T-helper 1 cell treated with Interleukin-12 subunit alpha and Interleukin-12 subunit beta and Interleukin-4 antibody, amounts not matched to agents 30 μg/mL and 1 μg/mL, for 36 hours (primary cell): ENCODE measurements around the gene PURB.
"Not testable (repeated sequence)": the region's sequence is repeated elsewhere in the genome, so short reads cannot be mapped to it uniquely, and the experiment has no call there.

ENCODE experiments used
- H3K27ac Mint-ChIP-seq: one replicate; pipeline ENCODE4 v1.8.0; 2021; ENCODE audit warnings: mild to moderate bottlenecking, mixed read lengths
- H3K27me3 Mint-ChIP-seq: one replicate; pipeline ENCODE4 v1.8.0; 2021; ENCODE audit warnings: low read depth, mixed read lengths
- H3K36me3 Mint-ChIP-seq: one replicate; pipeline ENCODE4 v1.8.0; 2021; ENCODE audit warnings: low read depth, mixed read lengths
- H3K4me1 Mint-ChIP-seq: one replicate; pipeline ENCODE4 v1.8.0; 2021; ENCODE audit warnings: low read depth, mixed read lengths
- H3K4me3 Mint-ChIP-seq: one replicate; pipeline ENCODE4 v1.8.0; 2021; ENCODE audit warnings: mild to moderate bottlenecking, moderate library complexity, mixed read lengths
- H3K9me3 Mint-ChIP-seq: one replicate; pipeline ENCODE4 v1.8.0; 2021; ENCODE audit warnings: mixed read lengths

PURB gene

DNA sequence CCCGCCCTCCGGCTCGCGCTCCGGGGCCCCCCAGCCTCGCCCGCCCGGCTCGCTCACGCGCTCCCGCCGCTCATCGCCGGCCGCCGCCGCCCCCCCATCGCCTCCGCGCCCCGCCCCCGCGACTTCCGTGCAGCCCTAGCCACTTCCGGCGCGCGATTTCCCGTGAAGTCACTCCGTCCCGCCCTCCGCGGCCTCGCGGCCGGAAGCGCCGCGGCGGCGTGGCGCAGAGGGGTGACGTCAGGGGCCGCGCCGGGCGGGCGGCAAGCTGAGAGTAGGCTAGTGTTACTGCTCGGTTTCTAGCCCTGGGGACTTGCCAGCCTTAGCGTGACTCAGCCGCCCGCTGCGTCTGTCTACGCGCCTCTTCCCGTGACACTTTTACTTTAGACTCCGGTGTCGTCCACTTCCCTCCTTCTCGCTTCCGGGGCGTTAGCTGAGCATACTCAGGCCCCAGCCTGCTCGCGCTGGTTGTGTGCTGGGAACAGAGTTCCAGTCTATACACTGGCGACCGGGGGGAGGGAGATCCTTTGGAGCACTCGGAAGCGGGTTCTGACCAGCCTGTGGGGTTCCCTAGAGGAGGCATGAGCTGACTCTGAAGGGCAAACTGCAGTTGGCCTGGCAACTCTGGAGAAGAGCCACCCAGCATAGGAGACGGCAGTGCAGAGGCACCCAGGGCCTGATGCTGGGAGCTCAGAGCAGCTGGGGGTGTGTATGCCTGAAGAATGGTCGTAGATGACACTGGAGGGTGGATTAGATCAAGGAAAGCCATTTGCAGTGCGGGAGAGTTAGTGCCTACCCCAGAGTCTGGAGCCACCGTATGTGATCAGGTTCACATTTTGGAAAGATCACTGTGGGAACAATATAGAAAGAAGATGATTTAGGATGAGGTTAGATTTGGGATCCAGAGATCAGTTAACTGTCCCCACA is at the start of gene PURB:
Gene PURB, minus strand, starts transcription at position 137 of the 924 bp plus-strand sequence. CDS start 182 bp downstream, outside the sequence.
- H3K4me1 Mint-ChIP-seq = peaks cover 45% of the 10 kb centered on the region
- peak within 1 kb of the TSS; percentile 91 for H3K4me3 Mint-ChIP-seq
- H3K9me3 Mint-ChIP-seq = no peaks in the 10 kb centered on the region
- peak within 1 kb of the TSS; percentile 96 for H3K27ac Mint-ChIP-seq
- H3K27me3 Mint-ChIP-seq = no peaks in the 10 kb centered on the region
- H3K36me3 Mint-ChIP-seq = peaks cover 30% of the 10 kb centered on the region

DNA sequence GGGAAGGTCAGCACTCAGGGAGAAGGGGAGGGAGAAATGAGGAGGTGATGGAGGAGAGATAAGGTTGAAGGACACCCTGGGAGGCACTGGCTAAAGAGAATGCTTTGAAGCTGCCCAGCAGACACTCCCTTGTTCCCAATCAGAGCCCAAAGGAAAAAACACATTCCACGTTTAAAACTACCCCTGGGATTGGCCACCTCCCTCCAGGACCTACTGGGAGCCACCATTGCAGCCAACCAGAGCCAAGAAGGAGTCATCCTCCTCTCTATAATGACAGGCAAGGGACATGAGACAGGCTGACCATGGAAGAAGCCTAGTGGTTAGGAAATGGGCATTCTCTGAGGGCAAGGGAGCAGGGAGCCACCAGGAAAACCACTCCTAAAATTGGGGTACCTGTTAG is 49.7 kb upstream of the PURB start:
- H3K9me3 Mint-ChIP-seq = no peaks in the 10 kb centered on the region

DNA sequence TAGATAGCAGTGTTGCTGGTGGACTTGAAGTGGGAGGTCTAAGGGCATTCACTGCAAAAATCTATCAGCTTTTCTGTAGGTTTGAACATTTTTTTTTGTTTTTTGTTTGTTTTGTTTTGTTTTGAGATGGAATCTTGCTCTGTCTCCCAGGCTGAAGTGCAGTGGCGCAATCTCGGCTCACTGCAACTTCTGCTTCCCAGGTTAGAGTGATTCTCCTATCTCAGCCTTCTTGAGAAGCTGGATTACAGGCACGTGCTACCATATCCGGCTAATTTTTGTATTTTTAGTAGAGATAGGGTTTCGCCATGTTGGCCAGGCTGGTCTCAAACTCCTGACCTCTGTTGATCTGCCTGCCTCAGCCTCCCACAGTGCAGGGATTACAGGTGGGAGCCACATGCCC is 49.2 kb upstream of the PURB start:
- not testable (repeated sequence) for H3K27ac Mint-ChIP-seq

More for the DNA sequence above, 49.7 kb upstream of the PURB start:
- peaks cover 36% of the 10 kb centered on the region for H3K27me3 Mint-ChIP-seq
- H3K36me3 Mint-ChIP-seq = no peaks in the 10 kb centered on the region
- H3K4me1 Mint-ChIP-seq = peaks cover 2% of the 10 kb centered on the region
- no peak overlapping the region for H3K4me3 Mint-ChIP-seq
- no peak overlapping the region for H3K27ac Mint-ChIP-seq

DNA sequence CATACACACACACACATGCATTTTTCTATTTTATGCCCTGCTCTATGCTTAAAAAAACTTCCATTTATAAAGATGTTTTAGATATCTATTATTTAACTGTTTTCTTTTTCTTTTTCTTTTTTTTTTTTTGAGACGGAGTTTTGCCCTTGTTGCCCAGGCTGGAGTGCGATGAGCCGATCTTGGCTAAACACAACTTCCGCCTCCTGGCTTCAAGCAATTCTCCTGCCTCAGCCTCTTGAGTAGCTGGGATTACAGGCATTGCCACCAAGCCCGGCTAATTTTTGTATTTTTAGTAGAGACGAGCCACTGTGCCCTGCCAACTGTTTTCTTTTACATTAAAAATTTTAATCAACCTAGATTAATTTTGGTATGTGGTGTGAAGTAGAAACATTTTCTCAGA is 45.6 kb upstream of the PURB start:
- Mint-ChIP-seq H3K4me1 (no peaks in the 10 kb centered on the region), H3K4me3 (no peak overlapping the region), H3K27me3 (peaks cover 37% of the 10 kb centered on the region)

More for the DNA sequence above, 49.2 kb upstream of the PURB start:
- H3K4me1 Mint-ChIP-seq, H3K4me3 Mint-ChIP-seq, H3K36me3 Mint-ChIP-seq, H3K9me3 Mint-ChIP-seq: not testable (repeated sequence)
- H3K27me3 Mint-ChIP-seq = peaks cover 41% of the 10 kb centered on the region

DNA sequence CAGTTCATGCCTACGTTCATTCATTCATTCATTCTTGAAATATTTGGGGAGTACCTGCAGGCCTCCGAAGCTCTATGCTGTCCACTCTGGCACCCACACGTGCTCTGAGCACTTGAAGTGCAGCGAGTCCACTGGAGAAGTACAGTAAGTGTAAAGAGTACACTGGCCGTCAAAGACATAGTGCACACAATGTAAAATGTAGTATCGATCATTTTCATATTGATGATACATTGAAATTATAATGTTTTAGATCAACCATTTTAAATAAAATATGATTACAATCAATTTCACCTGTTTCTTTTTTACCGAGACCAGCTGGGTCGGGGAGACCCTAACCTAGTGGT is 37.0 kb upstream of the PURB start:
- Mint-ChIP-seq H3K27me3 (peaks cover 3% of the 10 kb centered on the region), H3K27ac (no peak overlapping the region), H3K36me3 (no peaks in the 10 kb centered on the region), H3K4me3 (no peak overlapping the region), H3K4me1 (peaks cover 8% of the 10 kb centered on the region), H3K9me3 (no peaks in the 10 kb centered on the region)

More for the DNA sequence above, 45.6 kb upstream of the PURB start:
- H3K36me3 Mint-ChIP-seq = no peaks in the 10 kb centered on the region
- H3K27ac Mint-ChIP-seq = no peak overlapping the region
- no peaks in the 10 kb centered on the region for H3K9me3 Mint-ChIP-seq

DNA sequence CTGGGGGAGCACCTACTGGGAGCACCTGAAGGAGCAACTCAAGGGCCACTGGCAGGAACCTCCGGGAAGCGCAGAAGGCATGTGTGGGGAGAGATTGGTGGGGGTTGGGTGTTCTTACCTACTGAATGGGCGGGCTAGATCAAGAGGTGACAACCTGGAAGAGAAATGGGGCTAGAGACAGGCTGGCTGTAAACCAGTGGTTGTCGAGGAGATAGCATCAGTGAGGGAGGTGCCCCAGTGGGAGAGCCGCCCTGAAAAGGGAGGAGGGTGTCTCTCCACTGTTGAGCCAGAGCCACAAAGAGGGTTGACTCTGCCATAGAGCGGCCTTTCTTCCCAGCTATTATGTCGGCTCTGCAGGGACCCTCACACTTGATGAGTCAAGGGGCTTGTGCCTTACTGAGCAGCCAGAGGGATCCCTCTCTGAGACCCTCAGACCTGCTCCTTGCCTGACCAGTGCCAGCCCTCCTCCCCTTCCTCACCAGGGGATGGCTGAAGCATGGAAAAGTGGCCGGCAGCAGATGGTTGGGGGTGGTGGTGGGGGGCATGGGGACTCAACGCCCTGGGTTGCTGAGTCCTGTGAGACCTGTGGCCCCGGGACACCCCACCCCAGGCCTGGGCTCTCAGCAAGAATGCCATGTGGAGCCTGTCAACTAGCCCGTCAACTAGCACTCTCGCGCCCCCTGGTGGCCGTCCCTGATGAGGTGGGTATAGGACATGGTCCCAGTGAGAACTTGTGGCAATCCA is 36.4 kb upstream of the PURB start:
- H3K4me1 Mint-ChIP-seq = peaks cover 8% of the 10 kb centered on the region
- no peaks in the 10 kb centered on the region for H3K36me3 Mint-ChIP-seq
- no peak overlapping the region for H3K4me3 Mint-ChIP-seq
- peak overlapping the region; percentile 36 for H3K27ac Mint-ChIP-seq
- peaks cover 3% of the 10 kb centered on the region for H3K27me3 Mint-ChIP-seq
- no peaks in the 10 kb centered on the region for H3K9me3 Mint-ChIP-seq

DNA sequence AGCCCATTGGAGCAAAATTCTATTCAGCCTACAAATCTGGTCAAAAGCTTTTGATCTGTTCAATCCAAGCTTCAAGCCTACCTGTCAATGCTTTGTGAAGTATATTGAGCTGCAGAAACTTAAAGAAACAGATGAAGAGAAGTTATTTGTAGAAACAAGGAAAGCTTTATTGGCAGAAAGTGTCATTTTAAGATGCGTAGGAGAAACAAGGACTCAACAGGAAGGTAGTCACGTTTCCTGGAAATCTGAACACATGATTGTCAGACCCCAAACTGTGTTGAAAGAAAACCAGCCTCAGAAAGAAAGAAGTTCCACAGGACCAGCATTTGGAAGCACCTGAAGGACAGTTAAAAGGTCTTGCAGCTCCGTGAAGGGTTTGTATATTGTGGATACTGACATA is 34.8 kb upstream of the PURB start:
- H3K36me3 Mint-ChIP-seq = no peaks in the 10 kb centered on the region
- peaks cover 12% of the 10 kb centered on the region for H3K4me1 Mint-ChIP-seq
- no peak overlapping the region for H3K27ac Mint-ChIP-seq
- no peaks in the 10 kb centered on the region for H3K9me3 Mint-ChIP-seq
- no peaks in the 10 kb centered on the region for H3K27me3 Mint-ChIP-seq
- H3K4me3 Mint-ChIP-seq = no peak overlapping the region

DNA sequence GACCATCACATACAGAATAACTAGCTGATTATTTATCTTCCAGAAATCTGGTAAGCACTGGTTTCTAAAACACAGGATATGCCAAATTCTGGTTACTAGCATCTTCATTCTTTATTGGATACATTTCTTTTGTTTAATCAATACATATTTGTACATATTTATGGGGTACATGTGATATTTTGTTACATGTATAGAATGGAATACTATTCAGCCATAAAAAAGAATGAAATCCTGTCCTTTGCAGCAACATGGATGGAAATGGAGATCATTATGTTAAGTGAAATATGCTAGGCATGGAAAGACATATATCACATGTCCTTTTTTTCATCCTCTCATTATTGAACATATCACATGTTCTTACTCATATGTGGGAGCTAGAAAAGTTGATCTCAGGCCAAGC is 32.7 kb upstream of the PURB start:
- H3K9me3 Mint-ChIP-seq = no peaks in the 10 kb centered on the region

DNA sequence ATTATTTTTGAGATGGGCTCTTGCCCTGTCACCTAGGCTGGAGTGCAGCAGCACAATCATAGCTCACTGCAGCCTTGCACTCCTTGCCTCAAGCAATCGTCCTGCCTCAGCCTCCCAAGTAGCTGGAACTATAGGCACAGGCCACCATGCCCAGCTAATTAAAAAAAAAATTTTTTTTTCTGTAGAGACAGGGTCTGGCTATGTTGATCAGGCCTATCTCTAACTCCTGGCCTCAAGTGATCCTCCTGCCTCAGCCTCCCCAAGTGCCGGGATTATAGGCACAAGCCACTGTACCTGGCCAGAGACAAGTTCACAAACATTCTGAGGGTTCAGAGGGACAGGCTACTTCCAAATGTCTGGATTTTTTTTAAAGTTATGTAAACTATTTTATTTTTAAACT is 32.1 kb upstream of the PURB start:
- H3K36me3 Mint-ChIP-seq = peaks cover 2% of the 10 kb centered on the region
- no peaks in the 10 kb centered on the region for H3K27me3 Mint-ChIP-seq
- no peak overlapping the region for H3K27ac Mint-ChIP-seq
- no peaks in the 10 kb centered on the region for H3K9me3 Mint-ChIP-seq
- no peak overlapping the region for H3K4me3 Mint-ChIP-seq
- H3K4me1 Mint-ChIP-seq = peaks cover 16% of the 10 kb centered on the region

More for the DNA sequence above, 32.7 kb upstream of the PURB start:
- no peak overlapping the region for H3K4me3 Mint-ChIP-seq
- H3K27me3 Mint-ChIP-seq = no peaks in the 10 kb centered on the region
- peaks cover 2% of the 10 kb centered on the region for H3K36me3 Mint-ChIP-seq
- peaks cover 16% of the 10 kb centered on the region for H3K4me1 Mint-ChIP-seq
- no peak overlapping the region for H3K27ac Mint-ChIP-seq

DNA sequence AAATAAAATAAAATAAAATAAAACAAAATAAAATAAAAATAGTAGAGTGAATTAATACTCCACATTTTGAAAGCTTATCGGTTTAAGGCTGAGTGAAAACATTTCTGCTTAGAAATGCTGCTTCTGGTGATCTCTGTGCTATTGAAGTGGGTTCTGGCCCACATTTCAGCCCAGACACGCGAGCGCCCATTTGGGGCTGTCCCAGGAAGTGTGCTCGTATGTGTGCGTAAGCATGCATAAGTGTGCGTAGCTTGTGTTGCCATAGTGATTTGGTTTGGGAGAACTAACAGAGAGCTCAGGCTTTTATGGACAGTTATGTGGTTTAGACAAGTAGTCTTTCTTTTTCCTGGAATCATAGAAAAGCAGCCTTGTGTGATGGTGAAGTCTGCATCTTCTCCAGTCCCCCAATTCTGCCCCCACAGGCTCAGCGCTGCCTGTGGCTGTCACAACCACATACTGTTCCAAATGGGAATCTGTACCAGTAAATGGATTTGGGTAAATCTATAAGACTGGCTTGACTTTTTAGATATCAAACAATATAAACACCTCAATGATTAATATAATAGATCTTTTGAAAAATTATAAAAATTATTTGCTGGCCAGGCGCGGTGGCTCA is 29.8 kb upstream of the PURB start:
- Mint-ChIP-seq H3K27me3 (no peaks in the 10 kb centered on the region), H3K4me1 (peaks cover 10% of the 10 kb centered on the region), H3K36me3 (peaks cover 2% of the 10 kb centered on the region), H3K9me3 (no peaks in the 10 kb centered on the region), H3K4me3 (peak overlapping the region; percentile 69), H3K27ac (peak overlapping the region; percentile 88)

DNA sequence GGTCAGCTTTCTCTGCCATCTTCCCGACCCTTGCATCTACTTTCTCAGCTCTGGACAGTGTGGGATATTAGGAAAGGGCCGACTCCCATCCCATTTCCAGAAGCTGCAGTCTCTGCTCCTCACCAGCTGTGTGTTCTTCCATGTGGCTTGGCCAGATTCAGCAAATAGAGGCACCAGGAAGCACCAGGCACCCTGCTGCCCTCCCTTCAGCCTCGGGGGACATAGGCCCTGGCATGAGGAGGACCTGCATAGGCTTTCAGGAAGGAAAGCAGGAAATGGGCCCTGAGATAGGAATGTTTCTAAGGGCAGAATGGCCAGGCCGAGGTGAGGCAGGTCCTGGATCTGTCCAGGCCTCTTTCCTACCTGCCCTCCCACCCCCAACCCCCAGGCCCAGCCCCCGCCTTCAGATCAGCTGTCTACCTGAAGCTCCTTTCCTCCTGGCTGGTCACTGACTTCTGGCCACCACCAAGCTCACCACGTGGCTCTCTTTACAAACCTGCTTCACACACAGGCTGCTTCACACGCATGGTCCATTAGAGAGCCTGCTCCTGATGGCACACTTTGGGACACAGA is 27.5 kb upstream of the PURB start:
- no peaks in the 10 kb centered on the region for H3K9me3 Mint-ChIP-seq
- peak overlapping the region; percentile 55 for H3K27ac Mint-ChIP-seq
- no peaks in the 10 kb centered on the region for H3K27me3 Mint-ChIP-seq
- peaks cover 9% of the 10 kb centered on the region for H3K4me1 Mint-ChIP-seq
- peaks cover 2% of the 10 kb centered on the region for H3K36me3 Mint-ChIP-seq
- H3K4me3 Mint-ChIP-seq = no peak overlapping the region

DNA sequence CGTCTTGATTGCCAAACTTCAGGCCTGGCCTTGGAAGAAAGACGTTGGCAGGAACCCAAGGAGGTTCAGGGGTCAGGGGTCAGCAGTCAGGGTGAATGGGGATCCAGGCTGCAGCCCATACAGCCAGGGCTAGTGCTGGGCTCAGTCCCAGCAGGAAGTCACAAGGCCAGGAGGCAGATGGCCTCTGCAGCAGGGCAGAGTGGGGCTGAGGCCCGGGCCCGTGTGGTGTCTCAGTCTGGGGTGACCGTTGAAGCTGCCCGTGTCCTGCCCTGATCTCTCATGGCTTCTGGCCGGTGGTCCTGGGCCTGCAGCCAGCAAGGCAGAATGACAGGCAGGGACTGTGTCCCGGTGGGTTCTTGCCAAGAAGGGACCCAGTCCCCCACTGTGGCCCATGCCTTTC is 26.6 kb upstream of the PURB start:
- Mint-ChIP-seq H3K36me3 (peaks cover 2% of the 10 kb centered on the region), H3K27ac (no peak overlapping the region), H3K9me3 (no peaks in the 10 kb centered on the region), H3K4me1 (peaks cover 11% of the 10 kb centered on the region), H3K27me3 (no peaks in the 10 kb centered on the region), H3K4me3 (no peak overlapping the region)

DNA sequence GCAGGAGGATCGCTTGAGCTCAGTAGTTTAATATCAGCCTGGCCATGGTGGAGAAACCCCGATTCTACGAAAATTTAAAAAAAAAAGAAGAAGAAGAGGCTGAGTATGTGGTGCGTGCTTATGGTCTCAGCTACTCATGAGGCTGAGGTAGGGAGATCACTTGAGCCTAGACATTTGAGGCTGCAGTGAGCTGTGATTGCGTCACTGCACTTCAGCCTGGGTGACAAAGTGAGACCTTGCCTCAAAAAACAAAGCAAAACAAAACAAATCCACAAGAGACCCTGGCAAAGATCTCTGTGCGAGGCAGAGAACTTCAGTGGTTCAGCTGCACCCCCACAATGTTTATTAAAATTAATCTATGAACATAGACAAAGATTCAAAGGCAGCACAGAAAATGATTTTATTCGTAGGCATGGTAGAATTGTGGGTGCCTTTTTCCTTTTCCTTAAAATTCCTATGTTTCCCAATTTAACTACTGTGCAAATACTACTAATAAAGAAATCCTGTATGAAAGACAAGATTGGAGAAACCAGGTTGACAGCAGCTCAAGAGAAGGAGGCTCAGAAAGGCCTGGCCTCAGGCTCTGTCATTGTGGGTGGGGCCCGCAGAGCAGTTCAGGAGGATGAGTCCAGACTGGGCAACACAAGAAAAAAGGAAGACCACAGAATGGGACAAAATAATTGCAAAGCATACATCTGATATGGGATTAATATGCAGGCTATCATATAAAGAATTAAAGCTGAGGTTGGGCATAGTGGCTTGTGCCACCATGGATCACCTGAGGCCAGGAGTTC is 24.5 kb upstream of the PURB start:
- Mint-ChIP-seq H3K27ac (no peak overlapping the region), H3K9me3 (no peaks in the 10 kb centered on the region), H3K27me3 (no peaks in the 10 kb centered on the region), H3K36me3 (peaks cover 1% of the 10 kb centered on the region), H3K4me1 (peaks cover 8% of the 10 kb centered on the region), H3K4me3 (no peak overlapping the region)

DNA sequence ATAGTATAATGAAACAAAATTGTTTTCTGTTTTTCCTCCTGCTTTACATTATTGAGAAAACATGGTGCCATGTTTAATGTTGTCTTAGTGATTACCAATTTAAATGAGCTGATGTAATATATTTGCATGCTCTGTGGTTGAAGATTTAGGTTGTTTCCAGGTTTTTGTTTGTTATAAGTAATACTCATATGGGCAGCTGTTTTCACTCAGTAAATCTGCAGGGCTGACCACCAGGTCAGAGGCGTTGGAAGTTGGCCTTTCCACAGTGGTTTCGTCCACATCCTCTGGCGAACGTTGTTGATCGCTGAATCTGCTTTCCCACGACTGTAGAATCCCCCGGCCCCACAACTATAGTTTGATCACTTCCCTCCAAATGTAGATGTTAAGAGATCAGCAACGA is 21.6 kb upstream of the PURB start:
- H3K9me3 Mint-ChIP-seq = no peaks in the 10 kb centered on the region
- H3K4me1 Mint-ChIP-seq = peaks cover 6% of the 10 kb centered on the region
- no peak overlapping the region for H3K27ac Mint-ChIP-seq
- no peaks in the 10 kb centered on the region for H3K27me3 Mint-ChIP-seq
- H3K4me3 Mint-ChIP-seq = no peak overlapping the region
- no peaks in the 10 kb centered on the region for H3K36me3 Mint-ChIP-seq
